ENCODE results near the gene ATPAF2. TPM values are rescaled to one million over a fixed set of nuclear protein-coding genes. Genes with fewer than 3 reads are reported as not detected.
A peak's percentile ranks its signal among the peaks of the same experiment; 100 is the strongest.
"Not testable (repeated sequence)": the region's sequence is repeated elsewhere in the genome, so short reads cannot be mapped to it uniquely, and the experiment has no call there.

Gene ATPAF2
- total and polyA plus RNA-seq, 7 donors, result 16.5 to 39.7 (median 26.7) TPM

GRCh38 chr17:18000030-18000408 lies 38.9 kb downstream of the ATPAF2 start:
- no peaks in the 10 kb centered on the region for H3K9me3 ChIP-seq
- no peak for ATAC-seq
- peaks cover 8% of the 10 kb centered on the region for H3K4me1 ChIP-seq
- TF ChIP-seq, protein P1, sequence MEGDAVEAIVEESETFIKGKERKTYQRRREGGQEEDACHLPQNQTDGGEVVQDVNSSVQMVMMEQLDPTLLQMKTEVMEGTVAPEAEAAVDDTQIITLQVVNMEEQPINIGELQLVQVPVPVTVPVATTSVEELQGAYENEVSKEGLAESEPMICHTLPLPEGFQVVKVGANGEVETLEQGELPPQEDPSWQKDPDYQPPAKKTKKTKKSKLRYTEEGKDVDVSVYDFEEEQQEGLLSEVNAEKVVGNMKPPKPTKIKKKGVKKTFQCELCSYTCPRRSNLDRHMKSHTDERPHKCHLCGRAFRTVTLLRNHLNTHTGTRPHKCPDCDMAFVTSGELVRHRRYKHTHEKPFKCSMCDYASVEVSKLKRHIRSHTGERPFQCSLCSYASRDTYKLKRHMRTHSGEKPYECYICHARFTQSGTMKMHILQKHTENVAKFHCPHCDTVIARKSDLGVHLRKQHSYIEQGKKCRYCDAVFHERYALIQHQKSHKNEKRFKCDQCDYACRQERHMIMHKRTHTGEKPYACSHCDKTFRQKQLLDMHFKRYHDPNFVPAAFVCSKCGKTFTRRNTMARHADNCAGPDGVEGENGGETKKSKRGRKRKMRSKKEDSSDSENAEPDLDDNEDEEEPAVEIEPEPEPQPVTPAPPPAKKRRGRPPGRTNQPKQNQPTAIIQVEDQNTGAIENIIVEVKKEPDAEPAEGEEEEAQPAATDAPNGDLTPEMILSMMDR (IDR thresholded peaks at IDR 0.05), result no peak
- DNase-seq, result no peak
- no peak overlapping the region for H3K4me3 ChIP-seq
- H3K36me3 ChIP-seq (ENCODE audit: insufficient read depth in 1 of 2, low read depth in 1 of 2), result no peaks in the 10 kb centered on the region
- intact Hi-C loops (cut with DNase I), result no loop called here
- WGBS, 3 donors, result 82 to 84% (median 82%) methylated on average over 8 of the region's 8 CpGs
- no peak overlapping the region for H3K27ac ChIP-seq
- H3K27me3 ChIP-seq (ENCODE audit: insufficient read depth in 3 of 3, low read length in 2 of 3), result no peaks in the 10 kb centered on the region

GRCh38 chr17:17999364-18000029 lies 39.5 kb downstream of the ATPAF2 start:
- peak in 1 of 2 donors; percentile 14 for DNase-seq
- TF ChIP-seq, protein P1 (IDR thresholded peaks at IDR 0.05), result no peak
- intact Hi-C loops (cut with DNase I), result no loop called here
- ATAC-seq, result no peak
- H3K27me3 ChIP-seq (ENCODE audit: insufficient read depth in 3 of 3, low read length in 2 of 3), result no peaks in the 10 kb centered on the region
- no peak overlapping the region for H3K27ac ChIP-seq
- peaks cover 3% of the 10 kb centered on the region for H3K4me1 ChIP-seq
- no peaks in the 10 kb centered on the region for H3K9me3 ChIP-seq
- H3K36me3 ChIP-seq (ENCODE audit: insufficient read depth in 1 of 2, low read depth in 1 of 2), result no peaks in the 10 kb centered on the region
- 81 to 88% (median 84%) methylated on average over 9 of the region's 9 CpGs for WGBS, 3 donors
- no peak overlapping the region for H3K4me3 ChIP-seq

DNA sequence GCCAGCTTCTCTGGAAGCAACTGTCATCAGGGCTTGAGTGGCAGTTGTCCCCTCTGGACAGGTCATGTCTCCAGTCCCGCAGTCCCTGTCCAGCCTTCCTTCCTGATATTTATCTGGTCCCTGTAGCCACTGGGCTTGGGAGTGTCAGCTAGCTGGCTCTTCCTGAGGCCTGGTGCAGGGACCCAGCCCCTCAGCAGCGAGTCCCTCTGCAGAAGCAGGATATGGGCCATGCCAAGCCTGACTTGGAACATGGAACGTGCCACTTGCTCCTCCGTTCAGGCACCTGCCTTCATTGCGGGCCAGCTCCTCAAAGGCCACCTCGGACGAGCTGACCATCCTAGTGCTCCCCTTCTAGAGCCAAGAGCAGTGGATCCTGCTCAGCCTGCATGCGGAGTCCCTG lies 40.0 kb downstream of the ATPAF2 start:
- Histone ChIP-seq H3K36me3 (ENCODE audit: insufficient read depth in 1 of 2, low read depth in 1 of 2) (no peaks in the 10 kb centered on the region), H3K4me3 (no peak overlapping the region), H3K27ac (no peak overlapping the region), H3K27me3 (ENCODE audit: insufficient read depth in 3 of 3, low read length in 2 of 3) (no peaks in the 10 kb centered on the region), H3K9me3 (no peaks in the 10 kb centered on the region), H3K4me1 (peaks cover 1% of the 10 kb centered on the region)
- 72 to 90% (median 81%) methylated on average over 8 of the region's 8 CpGs for WGBS, 3 donors
- peak in 1 of 2 donors; percentile 22 for DNase-seq
- TF ChIP-seq, protein P1 (IDR thresholded peaks at IDR 0.05), result no peak
- intact Hi-C loops (cut with DNase I), result no loop called here
- ATAC-seq, result no peak

DNA sequence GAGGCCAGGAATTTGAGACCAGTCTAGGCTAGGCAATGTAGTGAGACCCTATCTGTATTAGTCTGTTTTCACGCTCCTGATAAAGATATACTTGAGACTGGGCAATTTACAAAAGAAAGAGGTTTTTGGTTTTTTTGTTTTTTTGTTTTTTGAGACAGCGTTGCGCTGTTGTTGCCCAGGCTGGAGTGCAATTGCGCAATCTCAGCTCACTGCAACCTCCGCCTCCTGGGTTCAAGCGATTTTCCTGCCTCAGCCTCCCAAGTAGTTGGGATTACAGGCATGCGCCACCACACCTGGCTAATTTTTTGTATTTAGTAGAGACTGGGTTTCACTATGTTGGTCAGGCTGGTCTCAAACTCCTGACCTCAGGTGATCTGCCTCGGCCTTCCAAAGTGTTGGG lies 43.1 kb downstream of the ATPAF2 start:
- intact Hi-C loops (cut with DNase I); DNase-seq; H3K9me3 ChIP-seq; H3K27me3 ChIP-seq (ENCODE audit: insufficient read depth in 3 of 3, low read length in 2 of 3); H3K36me3 ChIP-seq (ENCODE audit: insufficient read depth in 1 of 2, low read depth in 1 of 2); ATAC-seq; H3K4me3 ChIP-seq; H3K27ac ChIP-seq: not testable (repeated sequence)
- 96 to 97% (median 96%) methylated on average over 8 of the region's 8 CpGs for WGBS, 3 donors
- peaks cover 13% of the 10 kb centered on the region for H3K4me1 ChIP-seq

GRCh38 chr17:17994271-17995069 lies 44.5 kb downstream of the ATPAF2 start:
- H3K4me1 ChIP-seq, result peaks cover 21% of the 10 kb centered on the region
- TF ChIP-seq, protein P1 (IDR thresholded peaks at IDR 0.05), result peak; percentile 16
- no peaks in the 10 kb centered on the region for H3K9me3 ChIP-seq
- peak in 3 of 4 donors; percentile 29 to 49 (median 47) for ATAC-seq
- H3K27ac ChIP-seq, result no peak overlapping the region
- no peaks in the 10 kb centered on the region for H3K27me3 ChIP-seq (ENCODE audit: insufficient read depth in 3 of 3, low read length in 2 of 3)
- H3K36me3 ChIP-seq (ENCODE audit: insufficient read depth in 1 of 2, low read depth in 1 of 2), result no peaks in the 10 kb centered on the region
- 72 to 78% (median 76%) methylated on average over 17 to 18 of the region's 18 CpGs for WGBS, 3 donors
- intact Hi-C loops (cut with DNase I), result loop anchor here in 1 of 2 donors (5.0 kb wide), 1 partner anchor 38 kb away; no protein-coding TSS in a partner anchor
- peak in 1 of 2 donors; percentile 29 for DNase-seq
- H3K4me3 ChIP-seq, result no peak overlapping the region

All from psoas muscle (tissue), 8 donors.